ENCODE data around the gene PDE9A. TPM values are rescaled to one million over a fixed set of nuclear protein-coding genes. Genes with fewer than 3 reads are reported as not detected.

PDE9A gene
- total RNA-seq, 2 experiments from 2014 or later, result 7.5 to 9.5 TPM

DNA sequence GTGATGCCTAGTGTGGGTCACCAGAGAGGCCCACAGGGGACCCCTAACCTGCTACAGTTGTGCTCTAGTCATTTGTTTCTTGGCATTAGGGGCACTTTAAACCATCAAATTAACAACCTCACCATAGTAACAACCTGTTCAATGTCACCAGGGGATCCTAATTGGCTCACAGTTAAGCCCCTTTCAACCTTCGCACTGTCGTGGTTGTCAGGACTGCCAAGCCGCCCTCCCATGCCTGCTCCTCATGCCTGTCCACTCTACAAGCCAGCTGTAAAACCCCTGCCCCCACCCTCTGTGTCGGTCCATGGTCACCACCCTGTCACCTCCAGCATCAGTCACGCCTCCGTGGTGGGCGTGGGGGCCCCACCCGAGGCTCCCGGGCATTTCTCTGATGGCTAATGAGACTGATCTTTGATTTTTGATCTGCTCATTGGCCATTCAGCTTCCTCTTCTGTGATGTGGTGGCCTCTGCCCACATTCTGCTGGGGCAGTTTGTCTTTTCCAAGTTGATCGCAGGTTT is 129.4 kb downstream of the PDE9A start:
- DNase-seq, result no peak
- peaks cover 40% of the 10 kb centered on the region for H3K4me1 Mint-ChIP-seq
- peak overlapping the region; percentile 96 for H3K27ac Mint-ChIP-seq
- peaks cover 3% of the 10 kb centered on the region for H3K9me3 Mint-ChIP-seq
- ATAC-seq (ENCODE audit: low read depth), result no peak
- H3K27me3 Mint-ChIP-seq, result peaks cover 29% of the 10 kb centered on the region
- no peak overlapping the region for H3K4me3 Mint-ChIP-seq
- POLR2A ChIA-PET, result interaction anchor here (1.4 to 2.2 kb wide), 2 partner anchors 36 to 48 kb away, joined by 5 to 8 read pairs; no protein-coding TSS in a partner anchor
- peaks cover 3% of the 10 kb centered on the region for H3K36me3 Mint-ChIP-seq

DNA sequence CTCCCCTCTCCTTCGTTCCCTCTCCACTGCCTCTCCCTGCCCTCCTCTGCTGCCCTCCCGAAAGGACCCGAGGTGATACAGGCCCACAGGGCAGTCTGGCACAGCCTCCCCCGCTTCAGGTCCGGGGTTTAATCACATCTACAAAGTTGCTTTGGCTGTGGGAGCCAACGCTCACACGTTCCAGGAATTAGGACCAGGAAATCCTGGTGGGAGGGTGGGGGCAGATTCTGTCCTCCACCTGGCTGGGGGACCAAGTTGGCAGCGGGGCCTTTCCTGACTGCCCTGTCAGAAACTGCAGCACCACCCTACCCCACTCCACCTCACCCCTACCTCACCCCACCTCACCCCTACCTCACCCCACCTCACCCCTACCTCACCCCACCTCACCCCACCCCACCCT is 130.9 kb downstream of the PDE9A start:
- POLR2A ChIA-PET, result interaction anchor here (0.6 to 2.2 kb wide), 7 partner anchors 12 to 191 kb away, joined by 3 to 8 read pairs (median 5); no protein-coding TSS in a partner anchor
- Mint-ChIP-seq H3K27ac (peak overlapping the region; percentile 96), H3K27me3 (peaks cover 29% of the 10 kb centered on the region), H3K9me3 (peaks cover 3% of the 10 kb centered on the region), H3K4me3 (peak overlapping the region; percentile 82), H3K4me1 (peaks cover 40% of the 10 kb centered on the region), H3K36me3 (peaks cover 3% of the 10 kb centered on the region)
- peak; percentile 40 for ATAC-seq (ENCODE audit: low read depth)
- no peak for DNase-seq

DNA sequence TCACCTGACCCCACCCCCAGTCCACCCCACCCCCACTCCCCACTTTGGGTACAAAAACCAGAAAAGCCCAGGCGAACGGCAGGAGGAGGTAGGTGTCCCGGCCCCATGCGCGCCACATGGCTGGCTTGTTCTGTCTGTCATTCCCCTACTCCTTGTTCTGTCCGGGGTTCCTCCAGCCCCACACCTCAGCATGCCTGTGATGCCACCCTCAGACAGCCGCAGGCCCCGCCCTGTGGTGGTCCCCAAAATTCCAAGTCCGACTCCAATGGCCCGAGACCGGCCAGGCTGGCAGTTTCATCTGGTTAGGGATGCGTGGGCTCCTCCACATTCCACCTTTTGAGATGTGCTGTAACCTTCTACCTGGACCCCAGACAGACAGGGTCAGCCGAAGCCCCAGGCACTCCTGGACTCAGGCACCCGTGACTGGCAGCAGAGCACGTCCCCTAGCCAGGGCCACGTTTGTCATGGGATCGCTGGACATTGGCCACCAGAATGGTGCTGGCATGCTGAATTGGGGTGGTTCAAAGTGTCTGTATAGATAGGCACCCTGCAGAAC is 131.6 kb downstream of the PDE9A start:
- no peak for ATAC-seq (ENCODE audit: low read depth)
- POLR2A ChIA-PET, result no interaction called here
- peaks cover 27% of the 10 kb centered on the region for H3K27me3 Mint-ChIP-seq
- peak overlapping the region; percentile 82 for H3K27ac Mint-ChIP-seq
- DNase-seq, result no peak
- H3K4me1 Mint-ChIP-seq, result peaks cover 40% of the 10 kb centered on the region
- H3K9me3 Mint-ChIP-seq, result peaks cover 3% of the 10 kb centered on the region
- H3K36me3 Mint-ChIP-seq, result peaks cover 3% of the 10 kb centered on the region
- H3K4me3 Mint-ChIP-seq, result peak overlapping the region; percentile 28

DNA sequence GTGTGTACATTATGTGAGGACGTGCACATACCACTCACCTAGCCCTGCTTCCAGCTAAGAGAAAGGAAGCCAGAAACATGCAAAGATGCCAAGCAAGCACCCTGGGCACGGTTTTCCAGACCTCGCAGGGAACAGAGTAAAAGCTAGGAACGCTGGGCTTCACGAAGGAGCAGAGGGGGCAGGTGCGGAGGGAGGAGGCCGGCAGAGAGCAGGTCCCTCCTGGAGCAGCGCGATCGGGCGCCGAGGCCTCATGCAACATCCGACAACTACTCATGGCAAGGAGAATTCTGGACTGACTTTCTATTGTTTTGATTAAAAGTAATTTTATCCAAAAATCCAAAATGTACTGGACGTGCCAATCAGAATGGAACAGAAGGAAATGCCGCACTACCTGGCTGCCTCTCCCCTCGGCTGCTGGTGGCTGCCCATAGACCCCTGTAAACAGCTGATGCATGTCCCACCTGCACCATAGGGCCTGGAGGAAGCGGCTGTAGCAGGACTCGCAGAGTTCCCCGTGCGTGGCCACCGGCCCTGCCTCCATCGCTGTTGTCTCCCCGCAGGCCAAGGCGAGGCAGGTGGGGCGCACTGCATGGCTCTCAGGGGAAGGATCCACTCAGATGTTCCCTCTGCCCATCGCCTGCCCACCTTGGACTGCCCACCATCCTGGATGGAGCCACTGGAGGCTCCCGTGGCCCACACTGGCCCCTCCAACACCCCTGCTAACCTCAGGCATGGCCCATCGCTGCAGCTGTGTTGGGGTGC is 132.4 kb downstream of the PDE9A start:
- Mint-ChIP-seq H3K4me1 (peaks cover 35% of the 10 kb centered on the region), H3K36me3 (peaks cover 3% of the 10 kb centered on the region), H3K27ac (no peak overlapping the region), H3K27me3 (peaks cover 18% of the 10 kb centered on the region), H3K4me3 (no peak overlapping the region), H3K9me3 (peaks cover 3% of the 10 kb centered on the region)
- ATAC-seq (ENCODE audit: low read depth), result no peak
- no peak for DNase-seq
- POLR2A ChIA-PET, result interaction anchor here (0.6 kb wide), 1 partner anchor 16 kb away, joined by 3 read pairs; no protein-coding TSS in a partner anchor

DNA sequence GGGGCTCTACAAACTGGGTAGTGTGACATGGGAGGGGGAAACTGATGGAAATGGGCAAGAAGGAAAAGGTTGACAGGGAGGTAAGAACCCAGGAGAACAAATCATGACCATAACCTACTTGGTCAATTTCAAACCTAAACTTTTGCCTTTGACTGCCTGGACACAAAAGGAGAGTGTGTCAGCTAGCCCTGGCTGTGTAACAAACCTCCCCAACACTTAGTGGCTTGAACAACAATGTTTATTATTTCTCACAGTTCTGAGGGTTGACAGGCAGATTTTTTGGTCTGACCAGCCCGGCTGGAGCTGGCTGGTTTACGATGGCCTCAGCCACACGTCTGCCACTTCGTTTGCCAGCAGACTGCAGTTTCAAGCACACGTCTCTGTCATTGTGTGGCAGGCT is 133.5 kb downstream of the PDE9A start:
- Mint-ChIP-seq H3K36me3 (peaks cover 3% of the 10 kb centered on the region), H3K4me3 (no peak overlapping the region), H3K27me3 (peaks cover 15% of the 10 kb centered on the region), H3K27ac (no peak overlapping the region), H3K9me3 (peaks cover 3% of the 10 kb centered on the region), H3K4me1 (peaks cover 29% of the 10 kb centered on the region)
- no peak for ATAC-seq (ENCODE audit: low read depth)
- POLR2A ChIA-PET, result interaction anchor here (1.0 kb wide), 1 partner anchor 10 kb away, joined by 3 read pairs; no protein-coding TSS in a partner anchor
- no peak for DNase-seq

DNA sequence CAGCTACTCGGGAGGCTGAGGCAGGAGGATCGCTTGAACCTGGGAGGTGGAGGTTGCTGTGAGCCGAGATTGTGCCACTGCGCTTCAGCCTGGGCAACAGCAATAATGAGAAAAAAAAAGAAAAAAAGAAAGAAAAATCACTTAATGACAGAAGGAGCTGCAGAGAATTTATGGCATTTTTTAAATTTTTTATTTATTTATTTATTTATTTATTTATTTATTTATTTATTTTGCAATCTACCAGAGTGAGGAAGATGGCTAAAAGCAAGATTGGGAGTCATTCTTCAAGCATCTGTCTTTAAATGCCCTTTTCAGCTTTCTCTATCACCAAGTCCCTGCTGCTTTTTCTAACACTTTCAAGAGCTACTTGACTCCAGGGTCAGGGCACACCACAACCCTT is 134.2 kb downstream of the PDE9A start:
- peaks cover 22% of the 10 kb centered on the region for H3K4me1 Mint-ChIP-seq
- H3K36me3 Mint-ChIP-seq, result peaks cover 3% of the 10 kb centered on the region
- H3K4me3 Mint-ChIP-seq, result no peak overlapping the region
- H3K9me3 Mint-ChIP-seq, result peaks cover 3% of the 10 kb centered on the region
- POLR2A ChIA-PET, result interaction anchor here (1.0 kb wide), 1 partner anchor 9 kb away, joined by 3 read pairs; no protein-coding TSS in a partner anchor
- no peak for ATAC-seq (ENCODE audit: low read depth)
- H3K27me3 Mint-ChIP-seq, result peaks cover 10% of the 10 kb centered on the region
- no peak overlapping the region for H3K27ac Mint-ChIP-seq
- no peak for DNase-seq

DNA sequence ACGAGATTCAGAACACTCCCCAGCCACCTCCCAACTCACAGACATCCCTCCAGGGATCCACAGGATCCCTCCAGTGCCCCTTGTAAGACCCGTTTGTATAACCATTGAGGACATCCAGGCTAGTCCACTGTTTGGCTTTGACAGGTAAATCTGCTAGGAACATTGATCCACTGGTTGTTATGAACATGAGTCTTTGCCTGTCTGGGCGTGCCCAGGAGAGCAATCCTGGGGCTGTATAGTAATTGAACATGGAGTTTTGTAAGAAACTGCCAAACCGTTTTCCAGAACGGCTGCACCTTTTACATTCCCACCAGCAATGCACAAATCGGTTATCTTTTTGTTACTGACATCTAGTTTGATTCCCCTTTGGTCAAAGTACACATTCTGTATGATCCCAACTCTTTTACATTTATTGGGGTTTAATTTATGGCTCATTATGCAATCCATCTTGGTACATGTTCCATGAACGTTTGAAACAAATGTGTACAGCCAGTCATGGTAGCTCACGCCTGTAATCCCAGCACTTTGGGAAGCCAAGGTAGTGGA is 137.2 kb downstream of the PDE9A start:
- DNase-seq (no peak), ATAC-seq (ENCODE audit: low read depth) (no peak)
- Mint-ChIP-seq H3K4me1 (peaks cover 1% of the 10 kb centered on the region), H3K27me3 (peaks cover 13% of the 10 kb centered on the region), H3K36me3 (peaks cover 3% of the 10 kb centered on the region), H3K4me3 (no peak overlapping the region), H3K9me3 (peaks cover 3% of the 10 kb centered on the region), H3K27ac (peak overlapping the region; percentile 44)
- POLR2A ChIA-PET, result no interaction called here

DNA sequence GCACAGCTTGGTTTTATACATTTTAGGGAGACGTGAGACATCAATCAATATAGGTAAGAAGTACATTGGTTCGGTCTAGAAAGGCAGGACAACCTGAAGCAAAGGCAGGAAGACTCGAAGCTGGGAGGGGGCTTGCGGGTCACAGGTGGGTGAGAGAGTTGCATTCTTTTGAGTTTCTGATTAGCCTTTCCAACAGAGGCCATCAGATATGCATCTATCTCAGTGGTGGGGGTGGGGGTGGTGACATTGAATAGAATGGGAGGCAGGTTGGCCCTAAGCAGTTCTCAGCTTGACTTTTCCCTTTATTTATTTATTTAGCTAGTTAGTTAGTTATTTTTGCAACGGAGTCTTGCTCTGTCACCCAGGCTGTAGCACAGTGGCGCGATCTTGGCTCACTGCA is 140.4 kb downstream of the PDE9A start:
- POLR2A ChIA-PET, result no interaction called here

DNA sequence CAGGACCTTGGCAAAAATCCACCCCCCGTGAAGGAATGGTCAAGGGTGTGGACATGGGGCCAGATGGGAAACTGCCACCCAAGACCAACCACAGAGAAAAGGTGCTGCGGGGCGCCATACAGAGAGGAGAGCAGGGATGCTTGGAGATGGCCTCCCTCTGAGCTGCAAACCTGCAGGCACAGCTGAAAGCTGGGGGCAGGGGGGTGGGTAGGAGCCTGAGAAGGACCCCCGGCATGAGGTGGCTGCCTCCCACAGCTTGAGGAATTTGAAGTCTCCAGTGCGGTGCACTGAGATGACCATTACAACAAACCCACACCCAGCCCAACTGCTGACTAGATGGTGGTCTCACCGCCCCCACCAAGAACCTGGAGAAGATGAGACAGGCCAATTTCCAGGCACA is 141.1 kb downstream of the PDE9A start:
- Mint-ChIP-seq H3K4me3 (no peak overlapping the region), H3K4me1 (peaks cover 5% of the 10 kb centered on the region), H3K36me3 (no peaks in the 10 kb centered on the region), H3K27me3 (peaks cover 22% of the 10 kb centered on the region), H3K27ac (no peak overlapping the region), H3K9me3 (no peaks in the 10 kb centered on the region)
- DNase-seq (no peak), ATAC-seq (ENCODE audit: low read depth) (no peak)
- POLR2A ChIA-PET, result no interaction called here

More for the DNA sequence above, 140.4 kb downstream of the PDE9A start:
- peaks cover 22% of the 10 kb centered on the region for H3K27me3 Mint-ChIP-seq
- H3K9me3 Mint-ChIP-seq, result no peaks in the 10 kb centered on the region
- no peaks in the 10 kb centered on the region for H3K36me3 Mint-ChIP-seq
- DNase-seq (no peak), ATAC-seq (ENCODE audit: low read depth) (no peak)
- no peak overlapping the region for H3K4me3 Mint-ChIP-seq
- peaks cover 4% of the 10 kb centered on the region for H3K4me1 Mint-ChIP-seq
- no peak overlapping the region for H3K27ac Mint-ChIP-seq

DNA sequence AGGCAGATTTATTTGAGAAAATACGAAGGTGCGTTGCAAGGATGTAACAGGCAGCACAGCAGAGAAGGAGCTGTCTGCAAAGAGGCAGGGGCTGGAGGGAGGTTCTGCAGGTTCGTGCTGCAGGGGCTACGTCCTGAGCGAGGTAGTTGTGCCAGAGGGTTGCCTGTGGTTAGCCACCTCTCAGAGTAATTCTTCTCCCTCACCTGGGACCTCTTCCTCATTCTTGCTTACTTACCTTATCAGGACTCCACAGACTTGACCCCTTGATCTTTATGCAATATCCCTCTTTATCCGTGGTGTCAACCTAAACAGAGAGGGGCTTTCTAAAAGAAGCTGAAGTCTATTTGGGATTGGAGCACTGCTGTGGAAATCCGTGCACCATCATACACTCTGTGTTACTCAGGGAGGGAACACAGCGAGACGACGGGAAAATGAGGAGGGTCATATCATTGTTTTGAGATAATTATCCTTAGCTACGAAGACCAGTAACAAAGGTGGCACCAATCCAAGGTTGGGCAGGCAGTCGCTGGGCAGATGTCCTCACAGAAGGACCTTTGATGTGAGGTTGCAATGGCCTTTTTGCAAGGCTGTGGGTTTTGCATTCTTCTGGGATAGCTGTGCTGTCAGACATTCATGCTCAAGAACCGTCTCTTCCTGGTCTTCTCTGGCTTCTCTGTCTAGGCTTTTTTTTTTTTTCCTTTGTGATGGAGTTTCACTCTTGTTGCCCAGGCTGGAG is 143.1 kb downstream of the PDE9A start:
- H3K4me3 Mint-ChIP-seq, result no peak overlapping the region
- H3K27ac Mint-ChIP-seq, result no peak overlapping the region
- DNase-seq (no peak), ATAC-seq (ENCODE audit: low read depth) (no peak)
- POLR2A ChIA-PET, result interaction anchor here (0.6 to 1.0 kb wide), 4 partner anchors 10 to 1121 kb away, joined by 3 to 4 read pairs (median 3); no protein-coding TSS in a partner anchor
- no peaks in the 10 kb centered on the region for H3K36me3 Mint-ChIP-seq
- peaks cover 7% of the 10 kb centered on the region for H3K4me1 Mint-ChIP-seq
- H3K27me3 Mint-ChIP-seq, result peaks cover 21% of the 10 kb centered on the region
- H3K9me3 Mint-ChIP-seq, result no peaks in the 10 kb centered on the region

DNA sequence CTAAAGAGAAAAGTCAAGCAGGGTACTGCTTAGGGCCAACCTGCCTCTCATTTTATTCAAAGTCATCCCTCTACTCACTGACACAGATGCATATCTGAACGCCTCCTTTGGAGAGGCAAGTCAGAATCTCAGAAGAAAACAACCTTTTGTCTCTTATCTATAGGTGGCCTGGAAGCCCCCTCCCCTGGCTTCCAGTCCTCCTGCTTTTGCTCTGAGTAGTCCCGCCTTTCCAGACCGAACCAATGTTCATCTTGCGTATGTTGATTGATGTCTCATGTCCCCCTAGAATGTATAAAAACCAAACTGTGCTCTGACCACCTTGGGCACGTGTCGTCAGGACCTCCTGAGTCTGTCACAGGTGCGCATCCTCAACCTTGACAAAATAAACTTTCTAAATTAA is 144.1 kb downstream of the PDE9A start:
- Mint-ChIP-seq H3K27ac (no peak overlapping the region), H3K36me3 (no peaks in the 10 kb centered on the region), H3K4me1 (peaks cover 7% of the 10 kb centered on the region), H3K27me3 (peaks cover 16% of the 10 kb centered on the region), H3K9me3 (no peaks in the 10 kb centered on the region), H3K4me3 (no peak overlapping the region)
- ATAC-seq (ENCODE audit: low read depth) (no peak), DNase-seq (no peak)
- POLR2A ChIA-PET, result interaction anchor here (0.7 kb wide), 1 partner anchor 10 kb away, joined by 3 read pairs; no protein-coding TSS in a partner anchor

DNA sequence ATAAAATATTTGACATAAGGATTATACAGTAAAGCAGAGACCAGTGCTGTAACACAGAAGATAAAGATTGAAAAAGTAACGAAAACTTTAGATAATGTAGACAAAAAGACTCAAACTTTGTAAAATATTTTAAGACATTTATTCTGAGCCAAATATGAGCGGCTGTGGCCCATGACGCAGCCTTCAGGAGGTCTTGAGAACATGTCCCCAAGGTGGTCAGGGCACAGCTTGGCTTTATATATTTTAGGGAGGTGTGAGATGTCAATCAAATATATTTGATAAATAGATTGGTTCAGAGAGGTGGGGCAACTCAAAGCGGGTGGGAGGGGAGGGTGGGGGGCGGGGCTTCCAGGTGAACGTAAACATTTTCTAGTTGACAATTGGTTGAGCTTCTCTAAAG is 144.7 kb downstream of the PDE9A start:
- H3K4me1 Mint-ChIP-seq, result peaks cover 7% of the 10 kb centered on the region
- H3K27me3 Mint-ChIP-seq, result peaks cover 16% of the 10 kb centered on the region
- ATAC-seq (ENCODE audit: low read depth) (no peak), DNase-seq (no peak)
- POLR2A ChIA-PET, result no interaction called here
- H3K27ac Mint-ChIP-seq, result no peak overlapping the region
- no peak overlapping the region for H3K4me3 Mint-ChIP-seq
- no peaks in the 10 kb centered on the region for H3K36me3 Mint-ChIP-seq
- no peaks in the 10 kb centered on the region for H3K9me3 Mint-ChIP-seq

DNA sequence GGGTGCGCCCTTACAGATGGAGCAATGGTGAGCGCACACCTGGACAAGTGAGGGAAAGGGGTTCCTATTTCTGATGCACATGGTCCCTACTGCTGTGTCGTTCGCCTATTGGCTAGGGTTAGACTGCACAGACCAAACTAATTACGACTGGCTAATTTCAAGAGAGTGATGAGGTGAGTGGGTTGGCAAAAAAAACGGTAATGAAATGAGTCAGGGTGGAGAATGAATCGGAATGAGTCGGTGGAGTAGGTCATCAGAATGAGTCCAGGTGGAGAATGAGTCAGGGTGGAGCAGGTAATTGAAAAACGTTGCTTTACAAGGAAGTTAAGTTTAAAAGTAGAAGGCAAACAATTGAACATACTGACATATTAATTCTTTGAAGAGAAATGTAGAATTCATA is 146.1 kb downstream of the PDE9A start:
- Mint-ChIP-seq H3K9me3 (no peaks in the 10 kb centered on the region), H3K27me3 (peaks cover 16% of the 10 kb centered on the region), H3K4me1 (peaks cover 7% of the 10 kb centered on the region), H3K36me3 (no peaks in the 10 kb centered on the region), H3K27ac (no peak overlapping the region), H3K4me3 (no peak overlapping the region)
- POLR2A ChIA-PET, result no interaction called here
- no peak for DNase-seq
- no peak for ATAC-seq (ENCODE audit: low read depth)
